Fibroblast of skin of abdomen (primary cell): ENCODE measurements around the gene PRPH.
"Not testable (repeated sequence)": the region's sequence is repeated elsewhere in the genome, so short reads cannot be mapped to it uniquely, and the experiment has no call there.

Experiments
- DNase-seq: peaks from one replicate; pipeline ENCODE4 v3.0.0-alpha.2; 2013

The PRPH gene

DNA sequence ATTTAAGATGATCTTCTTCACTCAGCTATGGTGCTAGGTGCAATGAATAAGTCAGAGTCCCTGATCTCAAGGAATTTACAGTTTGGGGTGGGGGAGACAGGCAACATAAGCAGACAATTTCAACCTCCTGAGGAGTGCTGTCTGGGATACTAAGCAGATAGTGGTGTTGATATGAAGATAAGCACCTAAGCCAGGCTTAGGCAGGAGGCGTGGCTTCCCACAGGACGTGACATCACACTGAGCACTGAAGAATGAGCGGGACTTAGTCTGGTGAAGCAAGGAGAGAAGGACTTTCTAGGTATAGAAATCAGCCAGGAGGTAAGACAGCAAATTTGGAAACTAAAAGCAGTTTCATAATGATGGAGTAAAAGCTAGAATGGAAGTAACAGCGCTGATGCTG, 6.8 kb downstream of the PRPH start:
- DNase-seq: no peak

DNA sequence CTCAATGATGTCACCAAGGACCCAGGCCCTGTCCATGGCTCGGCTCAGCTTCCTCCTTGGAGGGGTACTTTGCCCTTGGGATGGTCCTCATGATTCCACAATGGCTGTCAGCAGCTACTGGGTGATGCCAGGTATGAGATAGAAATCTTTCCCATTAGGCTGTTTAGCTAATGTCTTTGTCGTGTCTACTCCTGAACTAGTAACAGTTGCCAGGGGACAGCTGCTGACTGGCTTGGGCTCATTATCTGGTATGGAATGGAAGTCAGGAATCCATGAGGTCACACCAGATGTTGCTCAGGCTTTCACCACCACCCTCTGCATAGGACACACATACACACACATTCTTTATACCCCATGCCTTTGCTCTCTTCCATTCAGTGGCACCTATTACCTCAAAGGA, 9.2 kb downstream of the PRPH start:
- peak; percentile 41 for DNase-seq

DNA sequence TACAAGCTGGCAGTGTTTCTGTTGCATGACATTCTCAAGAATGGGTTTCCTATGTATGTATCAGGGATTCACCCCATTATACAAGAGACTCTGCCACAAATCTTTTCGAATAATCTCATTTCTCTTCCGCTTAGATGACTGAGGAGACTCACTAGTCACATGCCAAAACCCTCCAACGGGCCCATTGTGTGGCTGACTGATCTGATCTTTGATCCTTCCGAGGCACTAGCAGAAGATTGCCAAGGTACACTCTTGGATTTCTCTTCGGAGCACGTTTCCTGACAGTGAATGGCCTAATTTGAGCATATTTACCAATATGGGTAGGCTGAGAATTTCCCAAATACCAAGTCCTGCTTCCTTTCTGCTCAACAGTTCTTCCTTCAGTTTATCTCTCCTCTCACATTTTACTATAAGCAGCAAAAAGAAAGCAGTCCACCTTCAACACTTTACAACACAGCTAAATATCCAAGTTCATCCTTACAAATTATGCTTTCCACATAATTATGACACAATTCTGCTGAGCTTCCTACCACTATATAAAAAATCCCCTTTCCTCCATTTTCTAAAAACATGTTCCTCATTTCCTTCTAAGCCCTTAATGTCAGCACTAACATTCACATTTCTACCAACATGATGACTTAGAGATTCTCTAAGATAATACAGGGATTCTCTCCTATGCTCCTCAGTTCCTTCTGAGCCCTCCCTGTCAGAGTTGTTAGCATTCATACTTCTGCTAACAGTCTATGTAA, 11.0 kb downstream of the PRPH start:
- no peak for DNase-seq

DNA sequence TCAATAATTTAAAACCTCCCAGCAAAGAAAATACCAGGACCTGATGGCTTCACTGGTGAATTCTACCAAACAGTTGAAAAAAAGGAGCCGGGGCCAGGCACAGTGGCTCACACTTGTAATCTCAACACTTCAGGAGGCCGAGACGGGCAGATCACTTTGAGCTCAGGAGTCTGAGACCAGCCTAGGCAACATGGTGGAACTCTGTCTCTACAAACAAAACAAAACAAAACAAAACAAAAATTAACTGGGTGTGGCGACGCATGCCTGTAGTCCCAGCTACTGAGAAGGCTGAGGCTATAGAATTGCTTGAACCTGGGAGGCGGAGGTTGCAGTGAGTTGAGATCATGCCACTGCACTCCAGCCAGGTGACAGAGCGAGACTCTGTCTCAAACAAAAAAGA, 14.4 kb downstream of the PRPH start:
- no peak for DNase-seq

DNA sequence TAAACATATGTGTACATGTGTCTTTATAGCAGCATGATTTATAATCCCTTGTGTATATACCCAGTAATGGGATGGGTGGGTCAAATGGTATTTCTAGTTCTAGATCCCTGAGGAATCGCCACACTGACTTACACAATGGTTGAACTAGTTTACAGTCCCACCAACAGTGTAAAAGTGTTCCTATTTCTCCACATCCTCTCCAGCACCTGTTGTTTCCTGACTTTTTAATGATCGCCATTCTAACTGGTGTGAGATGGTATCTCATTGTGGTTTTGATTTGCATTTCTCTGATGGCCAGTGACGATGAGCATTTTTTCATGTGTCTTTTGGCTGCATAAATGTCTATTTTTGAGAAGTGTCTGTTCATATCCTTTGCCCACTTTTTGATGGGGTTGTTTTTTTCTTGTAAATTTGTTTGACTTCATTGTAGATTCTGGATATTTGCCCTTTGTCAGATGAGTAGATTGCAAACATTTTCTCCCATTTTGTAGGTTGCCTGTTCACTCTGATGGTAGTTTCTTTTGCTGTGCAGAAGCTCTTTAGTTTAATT, 15.6 kb downstream of the PRPH start:
- DNase-seq: not testable (repeated sequence)

DNA sequence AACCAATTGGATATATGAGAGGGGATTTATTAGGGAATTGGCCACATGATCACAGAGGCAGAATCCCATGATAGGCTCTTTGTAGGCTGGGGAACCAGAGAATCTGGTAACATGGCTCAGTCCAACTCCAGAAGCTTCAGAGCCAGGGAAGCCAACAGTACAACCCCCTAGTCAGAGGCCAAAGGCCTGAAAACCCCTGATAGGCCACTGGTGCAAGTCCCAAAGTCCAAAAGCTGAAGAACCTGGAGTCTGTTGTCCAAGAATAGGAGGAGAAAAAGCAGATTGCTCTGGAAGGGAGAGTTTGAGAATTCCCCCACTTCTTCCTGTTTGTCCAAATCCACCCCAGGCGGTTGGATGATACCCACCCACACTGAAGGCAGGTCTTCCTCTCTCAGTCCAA, 19.9 kb downstream of the PRPH start:
- DNase-seq: no peak

DNA sequence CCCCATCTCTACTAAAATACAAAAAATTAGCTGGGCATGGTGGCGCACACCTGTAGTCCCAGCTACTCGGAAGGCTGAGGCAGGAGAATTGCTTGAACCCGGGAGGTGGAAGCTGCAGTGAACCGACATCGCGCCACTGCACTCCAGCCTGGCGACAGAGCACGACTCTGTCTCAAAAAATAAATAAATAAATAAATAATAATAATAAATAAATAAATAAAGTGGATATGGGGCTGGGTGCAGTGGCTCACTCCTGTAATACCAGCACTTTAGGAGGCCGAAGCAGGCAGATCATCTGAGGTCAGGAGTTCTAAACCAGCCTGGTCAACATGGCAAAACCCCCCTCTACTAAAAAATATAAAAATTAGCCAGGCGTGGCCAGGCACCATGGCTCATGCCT, 22.2 kb downstream of the PRPH start:
- DNase-seq: not testable (repeated sequence)

DNA sequence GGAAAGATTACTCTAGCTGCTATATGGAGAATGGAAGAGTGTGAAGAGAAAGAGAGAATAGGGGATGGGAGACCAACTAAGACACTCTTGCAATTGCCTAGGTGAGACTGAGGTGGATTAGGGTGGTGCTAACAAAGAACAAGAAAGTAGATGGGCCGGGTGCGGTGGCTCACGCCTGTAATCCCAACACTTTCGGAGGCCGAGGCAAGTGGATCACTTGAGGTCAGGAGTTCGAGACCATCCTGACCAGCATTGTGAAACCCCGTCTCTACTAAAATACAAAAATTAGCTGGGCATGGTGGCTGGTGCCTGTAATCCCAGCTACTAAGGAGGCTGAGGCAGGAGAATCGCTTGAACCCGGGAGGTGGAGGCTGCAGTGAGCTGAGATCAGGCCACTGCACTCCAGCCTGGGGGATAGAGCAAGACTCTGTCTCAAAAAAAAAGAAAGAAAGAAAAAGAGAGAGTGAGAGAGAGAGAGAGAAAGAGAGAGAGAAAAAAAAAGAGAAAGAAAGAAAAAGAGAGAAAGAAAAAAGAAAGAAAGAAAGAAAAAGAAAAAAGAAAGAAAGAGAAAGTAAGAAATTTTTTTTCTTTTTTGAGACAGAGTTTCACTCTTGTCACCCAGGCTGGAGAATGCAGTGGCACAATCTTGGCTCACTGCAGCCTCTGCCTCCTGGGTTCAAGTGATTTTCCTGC, 25.6 kb downstream of the PRPH start:
- not testable (repeated sequence) for DNase-seq

DNA sequence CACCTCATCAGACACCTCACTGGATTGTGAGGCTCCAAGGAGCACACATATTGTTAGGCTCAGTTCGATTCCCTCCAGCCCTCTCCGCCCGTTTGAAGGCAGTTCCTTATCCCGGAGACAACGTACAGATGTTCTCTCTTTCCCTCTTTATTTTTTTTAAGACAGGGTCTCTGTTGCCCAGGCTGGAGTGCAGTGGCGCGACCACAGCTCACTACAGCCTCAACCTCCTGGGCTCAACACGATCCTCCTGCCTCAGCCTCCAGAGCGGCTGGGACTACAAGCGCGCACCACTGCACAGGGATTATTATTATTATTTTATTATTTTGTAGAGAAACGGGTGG, 27.4 kb downstream of the PRPH start:
- no peak for DNase-seq

DNA sequence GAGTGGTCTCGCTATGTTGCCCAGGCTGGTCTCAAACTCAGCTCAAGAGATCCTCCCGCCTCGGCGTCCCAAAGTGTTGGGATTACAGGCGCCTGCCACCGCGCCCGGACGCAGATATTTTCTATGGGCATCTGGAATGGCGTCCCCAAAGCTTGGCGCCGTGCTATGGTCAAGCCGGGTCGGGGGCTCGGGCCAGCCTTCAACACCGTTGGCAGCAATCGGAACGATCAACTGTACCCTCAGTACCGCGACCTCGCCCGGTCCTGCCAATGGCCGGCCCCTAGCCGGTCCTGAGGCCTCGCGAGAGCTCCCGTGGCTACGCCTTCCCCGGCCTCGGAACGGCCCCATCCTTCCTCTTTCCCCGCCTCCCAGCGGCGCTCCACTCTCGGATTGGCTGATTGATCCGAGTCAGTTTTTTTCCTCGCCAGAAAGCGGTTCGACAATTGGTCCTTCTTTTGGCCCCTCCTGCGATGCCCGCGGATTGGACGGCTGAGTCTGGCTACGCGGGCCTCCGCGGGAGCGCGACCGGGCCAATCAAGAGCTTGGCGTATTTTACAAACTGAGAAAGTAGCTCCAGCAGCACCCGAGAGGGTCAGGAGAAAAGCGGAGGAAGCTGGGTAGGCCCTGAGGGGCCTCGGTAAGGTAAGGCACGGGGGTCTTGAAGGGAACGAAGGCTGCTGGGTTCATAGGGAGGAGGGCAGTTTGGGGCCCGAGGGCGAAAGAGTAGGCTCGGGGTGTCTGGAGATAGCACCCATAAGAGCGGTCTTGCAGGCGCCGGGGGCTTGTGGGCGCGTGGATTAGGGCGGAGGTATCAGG, 28.0 kb downstream of the PRPH start, which contains the start of gene TROAP:
TSS of gene TROAP (plus strand) at position 548 of the 816 bp plus-strand sequence. CDS start 354 bp downstream, outside the sequence.
- DNase-seq: peak; percentile 98

DNA sequence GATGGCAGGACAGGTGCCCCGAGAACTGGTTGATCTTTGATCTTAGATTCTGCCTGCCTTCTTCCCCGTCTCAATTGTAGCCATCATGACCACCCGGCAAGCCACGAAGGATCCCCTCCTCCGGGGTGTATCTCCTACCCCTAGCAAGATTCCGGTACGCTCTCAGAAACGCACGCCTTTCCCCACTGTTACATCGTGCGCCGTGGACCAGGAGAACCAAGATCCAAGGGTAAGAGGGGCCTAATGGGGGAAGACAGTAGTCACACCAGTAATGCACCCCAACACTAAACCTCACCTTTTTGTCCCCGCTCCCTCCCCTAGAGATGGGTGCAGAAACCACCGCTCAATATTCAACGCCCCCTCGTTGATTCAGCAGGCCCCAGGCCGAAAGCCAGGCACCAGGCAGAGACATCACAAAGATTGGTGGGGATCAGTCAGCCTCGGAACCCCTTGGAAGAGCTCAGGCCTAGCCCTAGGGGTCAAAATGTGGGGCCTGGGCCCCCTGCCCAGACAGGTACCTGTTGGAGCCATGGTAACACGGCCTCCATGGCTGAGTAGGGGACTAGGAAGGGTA, 28.7 kb downstream of the PRPH start:
- DNase-seq: no peak

DNA sequence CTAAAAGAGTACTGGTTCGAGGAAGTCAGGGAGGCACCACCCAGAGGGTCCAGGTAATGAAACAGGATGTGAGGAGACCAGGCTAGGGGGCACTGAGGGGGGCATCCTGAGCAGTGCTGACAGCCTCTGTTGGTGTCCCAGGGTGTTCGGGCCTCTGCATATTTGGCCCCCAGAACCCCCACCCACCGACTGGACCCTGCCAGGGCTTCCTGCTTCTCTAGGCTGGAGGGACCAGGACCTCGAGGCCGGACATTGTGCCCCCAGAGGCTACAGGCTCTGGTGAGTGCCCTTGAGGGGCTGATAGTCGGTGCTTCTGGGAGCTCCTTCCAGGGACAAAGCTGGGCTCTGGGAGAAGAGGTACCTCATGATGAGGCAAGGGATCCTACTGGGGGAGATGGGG, 30.7 kb downstream of the PRPH start:
- no peak for DNase-seq

DNA sequence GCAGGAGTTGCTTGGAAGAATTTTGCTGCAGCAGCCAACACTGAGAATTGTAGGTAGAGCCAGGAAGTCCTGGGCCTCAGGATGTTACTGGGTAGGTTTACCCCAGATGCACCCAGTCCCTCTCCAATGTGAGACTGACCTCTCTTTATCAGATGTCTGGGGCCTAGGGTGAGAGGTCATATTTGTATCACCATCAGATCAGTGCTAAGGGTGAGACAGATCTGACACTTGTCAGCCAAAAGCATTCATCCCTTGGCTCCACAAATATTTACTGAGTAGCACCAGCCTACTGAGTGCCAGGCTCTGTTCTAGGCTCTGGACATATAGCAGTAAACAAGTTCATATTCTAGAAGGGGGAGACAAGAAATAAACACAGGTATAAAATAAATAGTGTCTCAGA, 32.4 kb downstream of the PRPH start:
- DNase-seq: no peak

DNA sequence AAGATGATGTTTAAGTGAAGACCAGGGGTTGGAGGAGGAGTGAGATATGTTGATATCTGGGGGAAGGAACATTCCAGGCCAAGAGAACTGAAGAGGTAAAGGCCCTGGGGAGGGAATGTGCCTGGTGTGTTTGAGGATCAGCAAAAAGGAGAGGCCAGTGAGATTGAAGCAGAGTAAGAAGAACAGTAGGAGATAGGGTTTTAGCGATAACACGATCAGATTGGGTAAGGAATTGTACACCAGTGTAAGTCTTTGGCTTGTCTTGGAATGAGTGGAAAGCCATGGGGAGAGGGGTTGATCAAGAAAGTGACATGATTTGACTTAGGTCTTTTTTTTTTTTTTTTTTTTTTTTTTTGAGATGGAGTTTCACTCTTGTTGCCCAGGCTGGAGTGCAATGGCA, 32.9 kb downstream of the PRPH start:
- DNase-seq: no peak

DNA sequence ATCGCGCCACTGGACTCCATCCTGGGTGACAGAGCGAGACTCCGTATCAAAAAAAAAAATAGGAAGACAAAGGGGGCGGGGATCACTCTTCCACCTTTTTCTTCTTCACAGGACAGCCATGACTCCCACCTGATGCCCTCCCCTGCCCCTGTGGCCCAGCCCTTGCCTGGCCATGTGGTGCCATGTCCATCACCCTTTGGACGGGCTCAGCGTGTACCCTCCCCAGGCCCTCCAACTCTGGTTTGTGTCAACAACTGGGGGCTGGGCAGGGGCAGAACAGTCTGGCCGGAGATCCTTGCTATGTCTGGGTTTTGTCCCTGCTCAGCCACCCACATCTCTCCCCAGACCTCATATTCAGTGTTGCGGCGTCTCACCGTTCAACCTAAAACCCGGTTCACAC, 33.9 kb downstream of the PRPH start:
- no peak for DNase-seq

DNA sequence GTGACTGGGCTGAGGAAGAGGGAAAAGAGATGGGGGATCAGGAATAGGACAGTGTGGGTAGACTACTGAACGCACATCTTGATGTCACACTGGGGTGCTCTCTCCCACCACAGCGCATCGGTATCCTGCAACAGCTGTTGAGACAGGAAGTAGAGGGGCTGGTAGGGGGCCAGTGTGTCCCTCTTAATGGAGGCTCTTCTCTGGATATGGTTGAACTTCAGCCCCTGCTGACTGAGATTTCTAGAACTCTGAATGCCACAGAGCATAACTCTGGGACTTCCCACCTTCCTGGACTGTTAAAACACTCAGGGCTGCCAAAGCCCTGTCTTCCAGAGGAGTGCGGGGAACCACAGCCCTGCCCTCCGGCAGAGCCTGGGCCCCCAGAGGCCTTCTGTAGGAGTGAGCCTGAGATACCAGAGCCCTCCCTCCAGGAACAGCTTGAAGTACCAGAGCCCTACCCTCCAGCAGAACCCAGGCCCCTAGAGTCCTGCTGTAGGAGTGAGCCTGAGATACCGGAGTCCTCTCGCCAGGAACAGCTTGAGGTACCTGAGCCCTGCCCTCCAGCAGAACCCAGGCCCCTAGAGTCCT, 35.2 kb downstream of the PRPH start:
- no peak for DNase-seq

DNA sequence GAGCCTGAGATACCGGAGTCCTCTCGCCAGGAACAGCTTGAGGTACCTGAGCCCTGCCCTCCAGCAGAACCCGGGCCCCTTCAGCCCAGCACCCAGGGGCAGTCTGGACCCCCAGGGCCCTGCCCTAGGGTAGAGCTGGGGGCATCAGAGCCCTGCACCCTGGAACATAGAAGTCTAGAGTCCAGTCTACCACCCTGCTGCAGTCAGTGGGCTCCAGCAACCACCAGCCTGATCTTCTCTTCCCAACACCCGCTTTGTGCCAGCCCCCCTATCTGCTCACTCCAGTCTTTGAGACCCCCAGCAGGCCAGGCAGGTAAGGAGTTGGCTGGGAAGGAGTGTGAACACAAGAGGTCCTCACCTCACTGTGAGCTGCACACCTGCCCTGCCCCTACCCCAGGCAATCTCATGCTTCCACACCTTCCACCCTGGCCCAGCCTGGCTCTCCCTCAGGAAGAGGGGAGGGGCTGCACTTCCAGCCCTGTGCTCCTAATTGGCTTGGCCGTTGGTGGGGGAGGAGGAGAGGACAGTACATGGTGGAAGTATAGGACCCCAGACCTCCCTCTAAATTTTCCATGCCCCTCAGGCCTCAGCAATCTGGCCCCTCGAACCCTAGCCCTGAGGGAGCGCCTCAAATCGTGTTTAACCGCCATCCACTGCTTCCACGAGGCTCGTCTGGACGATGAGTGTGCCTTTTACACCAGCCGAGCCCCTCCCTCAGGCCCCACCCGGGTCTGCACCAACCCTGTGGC, 35.9 kb downstream of the PRPH start:
- no peak for DNase-seq

DNA sequence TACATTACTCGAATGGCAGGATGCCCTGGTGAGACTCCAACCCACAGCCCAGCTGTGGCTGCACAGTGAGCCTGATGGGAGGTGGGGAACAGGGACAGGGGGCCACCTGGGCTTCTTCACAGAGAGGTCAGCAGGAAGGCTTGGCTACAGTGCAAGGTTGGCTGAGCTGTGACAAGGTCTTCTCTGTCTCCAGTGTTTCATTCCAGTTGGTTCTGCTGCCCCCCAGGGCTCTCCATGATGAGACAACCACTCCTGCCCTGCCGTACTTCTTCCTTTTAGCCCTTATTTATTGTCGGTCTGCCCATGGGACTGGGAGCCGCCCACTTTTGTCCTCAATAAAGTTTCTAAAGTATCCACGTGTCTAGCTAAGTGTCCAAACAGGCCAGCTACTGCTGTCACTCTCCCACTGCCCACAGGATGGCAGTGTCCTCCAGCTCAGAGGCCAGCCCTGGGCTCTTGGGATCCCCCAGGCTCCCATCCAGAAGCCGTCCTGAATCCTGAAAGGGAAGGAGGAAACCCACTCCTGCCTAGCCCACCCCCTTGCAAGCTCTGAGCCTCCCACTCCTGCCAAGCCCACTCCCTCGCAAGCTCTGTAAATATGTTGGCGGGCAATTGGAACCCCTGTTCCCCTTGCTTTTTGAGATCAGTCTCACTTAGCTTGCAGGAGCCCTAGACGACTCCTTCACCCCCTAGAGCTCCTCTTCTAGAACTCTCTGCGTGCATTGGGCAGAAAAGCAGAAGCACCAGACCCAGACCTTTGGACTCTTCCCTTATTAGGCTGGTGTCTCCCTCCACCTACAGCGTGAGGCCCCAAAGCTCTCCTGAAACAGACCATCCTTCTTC, 36.7 kb downstream of the PRPH start:
- peak; percentile 65 for DNase-seq

DNA sequence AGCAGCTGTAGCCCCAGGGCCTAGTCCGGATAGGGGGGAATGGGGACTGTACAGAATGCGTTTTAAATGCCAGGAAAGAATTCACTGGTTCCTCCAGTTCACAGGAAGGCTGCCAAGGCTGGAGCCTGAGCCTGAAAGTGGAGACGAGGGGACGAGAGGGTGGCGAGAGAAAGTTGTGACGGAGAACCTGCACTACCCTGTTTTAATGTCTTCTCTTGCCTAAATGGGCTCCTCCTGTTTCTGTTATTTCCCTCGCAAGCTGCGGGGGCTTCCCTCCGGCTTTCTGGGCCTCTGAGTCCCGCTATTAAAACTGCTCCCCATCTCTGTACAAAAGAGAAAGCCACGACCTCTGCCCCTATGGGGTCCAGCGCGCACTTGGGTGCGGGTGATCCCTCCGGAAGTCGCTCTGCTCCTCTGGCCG, 37.5 kb downstream of the PRPH start:
- no peak for DNase-seq

DNA sequence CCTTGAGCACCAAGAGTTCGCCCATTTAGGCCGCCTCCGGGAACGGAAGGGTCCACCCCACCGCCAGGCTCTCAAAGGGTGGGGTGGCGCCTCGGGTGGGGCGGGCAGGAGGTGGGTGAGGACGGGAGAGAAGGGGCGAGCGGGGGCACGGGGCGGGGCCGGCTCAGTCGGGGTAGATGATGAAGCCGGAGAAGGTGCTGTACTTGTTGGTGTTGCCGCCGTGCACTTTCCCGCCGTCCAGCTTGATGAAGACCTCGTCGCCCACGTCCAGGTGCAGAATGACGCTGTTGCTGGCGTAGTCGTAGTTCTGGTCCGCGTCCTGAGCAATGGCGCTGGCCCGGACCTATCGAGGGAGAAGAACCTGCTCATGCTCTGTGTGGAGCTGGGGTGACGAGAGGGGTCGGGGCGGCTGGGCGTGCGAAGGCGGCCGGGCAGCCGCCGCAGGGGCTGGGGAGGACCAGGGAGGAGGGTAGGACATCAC, 38.0 kb downstream of the PRPH start:
- DNase-seq: no peak

DNA sequence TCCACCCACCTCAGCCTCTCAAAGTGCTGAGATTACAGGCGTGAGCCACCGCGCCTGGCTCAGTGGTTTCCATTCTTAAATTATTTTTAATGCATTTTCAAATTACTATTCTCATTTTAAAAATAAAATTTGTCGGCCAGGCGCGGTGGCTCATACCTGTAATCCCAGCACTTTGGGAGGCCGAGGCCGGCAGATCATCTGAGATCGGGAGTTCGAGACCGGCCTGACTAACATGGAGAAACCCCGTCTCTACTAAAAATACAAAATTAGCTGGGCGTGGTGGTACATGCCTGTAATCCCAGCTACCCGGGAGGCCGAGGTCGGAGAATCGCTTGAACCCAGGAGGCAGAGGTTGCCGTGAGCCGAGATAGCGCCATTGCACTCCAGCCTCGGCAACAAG, 38.8 kb downstream of the PRPH start:
- DNase-seq: not testable (repeated sequence)
